IPS-18a (cell line): ENCODE measurements around the gene NABP2.
"Not testable (repeated sequence)": the region's sequence is repeated elsewhere in the genome, so short reads cannot be mapped to it uniquely, and the experiment has no call there.

Source experiments
- H3K27ac ChIP-seq: one replicate; pipeline ENCODE4 v1.5.1; 2013; ENCODE audit warnings: low read length
- H3K27me3 ChIP-seq: one replicate; pipeline ENCODE4 v1.6.1; 2013; ENCODE audit warnings: mild to moderate bottlenecking, low read length; ENCODE audit not compliant: control insufficient read depth, insufficient read depth
- H3K36me3 ChIP-seq: one replicate; pipeline ENCODE4 v1.6.1; 2013; ENCODE audit warnings: low read depth, low read length; ENCODE audit not compliant: control insufficient read depth
- H3K4me1 ChIP-seq: one replicate; pipeline ENCODE4 v1.6.1; 2013; ENCODE audit warnings: low read depth, low read length; ENCODE audit not compliant: control insufficient read depth
- H3K4me3 ChIP-seq: one replicate; pipeline ENCODE4 v1.5.1; 2013; ENCODE audit warnings: low read length
- H3K9ac ChIP-seq: one replicate; pipeline ENCODE4 v1.6.1; 2013; ENCODE audit warnings: mild to moderate bottlenecking, low read length, moderate library complexity
- H3K9me3 ChIP-seq: one replicate; pipeline ENCODE4 v1.6.1; 2013; ENCODE audit warnings: low read depth, low read length; ENCODE audit not compliant: control insufficient read depth

The NABP2 gene

GRCh38 chr12:56196818-56197550, 27.2 kb upstream of the NABP2 start:
- not testable (repeated sequence) for H3K36me3 ChIP-seq, H3K27ac ChIP-seq, H3K9ac ChIP-seq, H3K27me3 ChIP-seq, H3K9me3 ChIP-seq, H3K4me3 ChIP-seq, H3K4me1 ChIP-seq

- H3K36me3 ChIP-seq, result no peaks in the 10 kb centered on the region
- no peak overlapping the region for H3K9ac ChIP-seq
- no peak overlapping the region for H3K27ac ChIP-seq
- H3K9me3 ChIP-seq, result no peaks in the 10 kb centered on the region
- no peaks in the 10 kb centered on the region for H3K4me1 ChIP-seq
- no peaks in the 10 kb centered on the region for H3K27me3 ChIP-seq
- H3K4me3 ChIP-seq, result no peak overlapping the region
These were observed 26.1 kb upstream of the NABP2 start for GRCh38 chr12:56197921-56198635.

- no peak overlapping the region for H3K27ac ChIP-seq
- no peak overlapping the region for H3K4me3 ChIP-seq
- H3K9ac ChIP-seq, result no peak overlapping the region
- H3K27me3 ChIP-seq, result no peaks in the 10 kb centered on the region
- no peaks in the 10 kb centered on the region for H3K9me3 ChIP-seq
- H3K36me3 ChIP-seq, result no peaks in the 10 kb centered on the region
- H3K4me1 ChIP-seq, result no peaks in the 10 kb centered on the region
These were observed 25.3 kb upstream of the NABP2 start for GRCh38 chr12:56198836-56199235.

GRCh38 chr12:56202366-56202765, 21.8 kb upstream of the NABP2 start:
- no peaks in the 10 kb centered on the region for H3K27me3 ChIP-seq
- H3K9me3 ChIP-seq, result no peaks in the 10 kb centered on the region
- no peaks in the 10 kb centered on the region for H3K4me1 ChIP-seq
- H3K9ac ChIP-seq, result no peak overlapping the region
- H3K27ac ChIP-seq, result no peak overlapping the region
- no peak overlapping the region for H3K4me3 ChIP-seq
- H3K36me3 ChIP-seq, result peaks cover 27% of the 10 kb centered on the region

GRCh38 chr12:56202838-56203237, 21.3 kb upstream of the NABP2 start:
- Histone ChIP-seq H3K27ac (no peak overlapping the region), H3K4me3 (no peak overlapping the region)

GRCh38 chr12:56204275-56204674, 19.9 kb upstream of the NABP2 start:
- H3K4me3 ChIP-seq, result no peak overlapping the region
- H3K36me3 ChIP-seq, result peaks cover 36% of the 10 kb centered on the region
- no peaks in the 10 kb centered on the region for H3K27me3 ChIP-seq
- H3K9me3 ChIP-seq, result no peaks in the 10 kb centered on the region
- H3K4me1 ChIP-seq, result no peaks in the 10 kb centered on the region
- no peak overlapping the region for H3K27ac ChIP-seq
- no peak overlapping the region for H3K9ac ChIP-seq

More at GRCh38 chr12:56202838-56203237, 21.3 kb upstream of the NABP2 start:
- H3K9ac ChIP-seq, result no peak overlapping the region
- H3K4me1 ChIP-seq, result no peaks in the 10 kb centered on the region
- H3K27me3 ChIP-seq, result no peaks in the 10 kb centered on the region
- no peaks in the 10 kb centered on the region for H3K9me3 ChIP-seq
- peaks cover 32% of the 10 kb centered on the region for H3K36me3 ChIP-seq

- Histone ChIP-seq H3K4me1 (no peaks in the 10 kb centered on the region), H3K27ac (no peak overlapping the region), H3K36me3 (peaks cover 45% of the 10 kb centered on the region)
These were observed 18.7 kb upstream of the NABP2 start for GRCh38 chr12:56205445-56205844.

GRCh38 chr12:56206452-56207166, 17.5 kb upstream of the NABP2 start:
- Histone ChIP-seq H3K4me3 (no peak overlapping the region), H3K36me3 (peaks cover 52% of the 10 kb centered on the region), H3K27ac (no peak overlapping the region), H3K9me3 (no peaks in the 10 kb centered on the region), H3K27me3 (no peaks in the 10 kb centered on the region), H3K9ac (no peak overlapping the region), H3K4me1 (no peaks in the 10 kb centered on the region)

More at GRCh38 chr12:56205445-56205844, 18.7 kb upstream of the NABP2 start:
- no peaks in the 10 kb centered on the region for H3K27me3 ChIP-seq
- H3K9ac ChIP-seq, result no peak overlapping the region
- no peak overlapping the region for H3K4me3 ChIP-seq
- no peaks in the 10 kb centered on the region for H3K9me3 ChIP-seq

GRCh38 chr12:56208006-56208405, 16.1 kb upstream of the NABP2 start:
- Histone ChIP-seq H3K9me3 (no peaks in the 10 kb centered on the region), H3K27me3 (no peaks in the 10 kb centered on the region), H3K4me1 (no peaks in the 10 kb centered on the region), H3K4me3 (no peak overlapping the region), H3K9ac (no peak overlapping the region), H3K27ac (no peak overlapping the region), H3K36me3 (peaks cover 65% of the 10 kb centered on the region)

- Histone ChIP-seq H3K9me3 (no peaks in the 10 kb centered on the region), H3K4me3 (no peak overlapping the region), H3K27me3 (no peaks in the 10 kb centered on the region), H3K4me1 (no peaks in the 10 kb centered on the region), H3K27ac (no peak overlapping the region), H3K9ac (no peak overlapping the region), H3K36me3 (peaks cover 66% of the 10 kb centered on the region)
These were observed 11.8 kb upstream of the NABP2 start for GRCh38 chr12:56212361-56212760.

GRCh38 chr12:56213878-56214277, 10.3 kb upstream of the NABP2 start:
- no peak overlapping the region for H3K27ac ChIP-seq
- H3K4me3 ChIP-seq, result no peak overlapping the region
- no peaks in the 10 kb centered on the region for H3K27me3 ChIP-seq
- no peaks in the 10 kb centered on the region for H3K4me1 ChIP-seq
- no peaks in the 10 kb centered on the region for H3K9me3 ChIP-seq
- peaks cover 57% of the 10 kb centered on the region for H3K36me3 ChIP-seq
- H3K9ac ChIP-seq, result no peak overlapping the region
